Endothelial cell of umbilical vein (primary cell): ENCODE results near the gene IL33. TPM values are rescaled to one million over a fixed set of nuclear protein-coding genes. Genes with fewer than 3 reads are reported as not detected.

Experiments
- BruUV-seq: library from RNA; stranded (reverse); fragments of 400-500 nt; replicated peaks from 2 replicates; lab custom pipeline; 2021; lab: Mats Ljungman, UMichigan
- CTCF ChIA-PET: fragments of 300-600, 350-600 bp; sonication (Branson Sonifier 250); formaldehyde crosslinking; loops from one replicate; lab custom pipeline; 2021; ENCODE audit warnings: antibody characterized with exemption, inconsistent platforms; lab: Charles Lee
- POLR2A ChIA-PET: fragments of 300-600, 350-600 bp; sonication (Branson Sonifier 250); formaldehyde crosslinking; loops from one replicate; lab custom pipeline; 2021; ENCODE audit warnings: antibody characterized with exemption, inconsistent platforms; lab: Charles Lee
- DNase-seq: peaks from one replicate; pipeline ENCODE4 v3.0.0-alpha.2; 2011; ENCODE audit warnings: low read depth, low spot score
- FAIRE-seq: peaks from 2 replicates; lab custom pipeline; 2011; peaks lifted over from hg19 to GRCh38; lab: Jason Lieb, UNC
- H2AFZ ChIP-seq: 2 replicates; pipeline ENCODE4 v1.6.0; 2012; ENCODE audit warnings: low read depth, low read length, control low read depth, inconsistent platforms
- H3K27ac ChIP-seq: 2 replicates; pipeline ENCODE4 v1.5.1; 2011; ENCODE audit warnings: low read depth, mild to moderate bottlenecking, control low read depth, low read length, moderate library complexity; ENCODE audit not compliant: insufficient read depth
- H3K27me3 ChIP-seq, 2 experiments: 2 replicates each; pipeline versions ENCODE4 v1.6.0 to v1.6.1; 2011; ENCODE audit warnings: low read length in 2 of 2, mixed read lengths in 1 of 2; ENCODE audit not compliant: control insufficient read depth in 2 of 2, insufficient read depth in 2 of 2
- H3K36me3 ChIP-seq, 2 experiments: 2 replicates in 1 of 2; 3 replicates in 1 of 2; pipeline ENCODE4 v1.5.1; 2011; ENCODE audit warnings: low read length in 2 of 2, mild to moderate bottlenecking in 1 of 2, moderate library complexity in 1 of 2; ENCODE audit not compliant: control insufficient read depth in 2 of 2, insufficient read depth in 2 of 2; ENCODE audit errors: extremely low read depth in 1 of 2
- H3K4me1 ChIP-seq: 3 replicates; pipeline ENCODE4 v1.5.1; 2011; ENCODE audit warnings: mild to moderate bottlenecking, low read length; ENCODE audit not compliant: control insufficient read depth, insufficient read depth; ENCODE audit errors: extremely low read depth
- H3K4me2 ChIP-seq: 2 replicates; pipeline ENCODE4 v1.6.1; 2011; ENCODE audit warnings: low read length, control low read depth, mixed read lengths; ENCODE audit not compliant: insufficient read depth
- H3K4me3 ChIP-seq, 3 experiments: fragments of 200-600 bp in 1 of 3; sonication (generic), shearing (Covaris generic) in 1 of 3; replicated peaks in 1 of 3; 2 replicates each; pipeline ENCODE4 v1.5.1; 2011 to 2016; ENCODE audit warnings: control low read depth in 3 of 3, low read length in 3 of 3, mild to moderate bottlenecking in 2 of 3, inconsistent platforms in 1 of 3, low read depth in 1 of 3, moderate library complexity in 1 of 3; ENCODE audit not compliant: insufficient read depth in 1 of 3
- H3K79me2 ChIP-seq: 2 replicates; pipeline ENCODE4 v1.6.0; 2012; ENCODE audit warnings: low read length, inconsistent platforms; ENCODE audit not compliant: control insufficient read depth, insufficient read depth
- H3K9ac ChIP-seq: replicated peaks from 2 replicates; pipeline ENCODE3; 2011; ENCODE audit warnings: low read length, control low read depth; ENCODE audit not compliant: insufficient read depth; ENCODE audit errors: extremely low read depth
- H3K9me1 ChIP-seq: replicated peaks from 3 replicates; pipeline ENCODE4 v1.6.0; 2011; ENCODE audit warnings: mild to moderate bottlenecking, low read length; ENCODE audit not compliant: control insufficient read depth, insufficient read depth; ENCODE audit errors: extremely low read depth
- H3K9me3 ChIP-seq: replicated peaks from 2 replicates; pipeline ENCODE4 v1.5.1; 2012; ENCODE audit warnings: low read length, inconsistent platforms; ENCODE audit not compliant: control insufficient read depth, insufficient read depth
- H4K20me1 ChIP-seq: replicated peaks from 2 replicates; pipeline ENCODE3; 2011; ENCODE audit warnings: mild to moderate bottlenecking, low read length; ENCODE audit not compliant: control insufficient read depth, insufficient read depth; ENCODE audit errors: extremely low read depth
- CTCF ChIP-seq, 2 donors: IDR thresholded peaks; 1 replicate in 1 of 2; 2 replicates in 1 of 2; pipeline ENCODE4 v1.5.1; 2011; ENCODE audit warnings: low read length in 2 of 2, mild to moderate bottlenecking in 2 of 2, moderate library complexity in 2 of 2, control low read depth in 1 of 2, inconsistent platforms in 1 of 2, low read depth in 1 of 2; ENCODE audit not compliant: insufficient read depth in 1 of 2; ENCODE audit errors: extremely low read depth in 1 of 2
- EZH2 ChIP-seq: IDR thresholded peaks from 2 replicates; pipeline ENCODE4 v1.6.1; 2012; ENCODE audit warnings: borderline replicate concordance, low read depth, mild to moderate bottlenecking, moderate library complexity, low read length, inconsistent platforms; ENCODE audit not compliant: severe bottlenecking
- FOS ChIP-seq: IDR thresholded peaks from 2 replicates; pipeline ENCODE4 v1.6.1; 2011; ENCODE audit warnings: mild to moderate bottlenecking, low read length, moderate library complexity, borderline replicate concordance; ENCODE audit not compliant: insufficient read depth
- GATA2 ChIP-seq: IDR thresholded peaks from 2 replicates; pipeline ENCODE4 v1.7.0; 2011; ENCODE audit warnings: low read depth, mild to moderate bottlenecking, moderate library complexity, mixed read lengths, low read length; ENCODE audit not compliant: insufficient read length, insufficient read depth
- JUN ChIP-seq: IDR thresholded peaks from 2 replicates; pipeline ENCODE4 v1.6.1; 2011; ENCODE audit warnings: borderline replicate concordance, low read depth; ENCODE audit not compliant: insufficient read length, insufficient read depth
- MAX ChIP-seq: IDR thresholded peaks from 2 replicates; pipeline ENCODE4 v1.6.1; 2011; ENCODE audit not compliant: insufficient read depth, insufficient read length
- MYC ChIP-seq: IDR thresholded peaks from one replicate; pipeline ENCODE4 v1.6.1; 2011; ENCODE audit warnings: mild to moderate bottlenecking, low read depth, low read length
- POLR2A ChIP-seq: IDR thresholded peaks from 2 replicates; pipeline ENCODE4 v1.6.1; 2012; ENCODE audit warnings: low read depth, mild to moderate bottlenecking, control low read depth, low read length
- POLR2AphosphoS5 ChIP-seq: IDR thresholded peaks from 2 replicates; pipeline ENCODE4 v1.6.1; 2012; ENCODE audit warnings: low read depth, mild to moderate bottlenecking, control low read depth, low read length, moderate library complexity; ENCODE audit not compliant: insufficient read depth
- dilution Hi-C: fragments of 300-500 bp; cut with MboI; formaldehyde crosslinking; loops from one replicate; pipeline ENCODE4 v1.15.0; 2019; ENCODE audit warnings: low sequenced_read_pairs; ENCODE audit not compliant: extremely low pct_ligation_motif_present
- intact Hi-C: fragments of 100-400 bp; cut with micrococcal nuclease; formaldehyde crosslinking; loops from one replicate; pipeline ENCODE4 v1.10.0; 2022
- polyA plus RNA-seq, 4 experiments: library from polyadenylated mRNA; depleted of rRNA in 3 of 4; stranded (reverse) in 3 of 4; unstranded in 1 of 4; fragments of >200 nt; gene quantifications; 2 replicates each; pipeline versions ENCODE4 v1.2.1 to v1.2.3, GENCODE V29; 2011 to 2012; ENCODE audit warnings: missing spikeins in 1 of 4
- total RNA-seq: library from RNA; stranded (reverse); gene quantifications from 2 replicates; pipeline ENCODE4 v1.2.3, GENCODE V29; 2021

The IL33 gene
- total and polyA plus RNA-seq, 2 donors (not counting 3 experiments of a cell fraction or from before 2014, with no cell fraction given): 8.7 to 13.8 TPM

- ChIA-PET CTCF (interaction anchor here (0.8 to 5.3 kb wide), 4 partner anchors 10 to 141 kb away, joined by 3 to 198 read pairs (median 6); no protein-coding TSS in a partner anchor), POLR2A (interaction anchor here (0.5 kb wide), 1 partner anchor 198 kb away, joined by 3 read pairs; no protein-coding TSS in a partner anchor)
- H3K4me1 ChIP-seq: peaks cover 18% of the 10 kb centered on the region
- TF ChIP-seq POLR2A: no peak
- TF ChIP-seq CTCF (IDR thresholded peaks at IDR 0.05; ENCODE audit: extremely low read depth in 1 of 2, insufficient read depth in 1 of 2, low read depth in 1 of 2, low read length in 2 of 2): no peak
- no peak for TF ChIP-seq EZH2
- TF ChIP-seq MYC: no peak
- TF ChIP-seq MAX: no peak
- no peak for TF ChIP-seq FOS
- TF ChIP-seq GATA2: no peak
- no peak for TF ChIP-seq POLR2AphosphoS5
- no peak for TF ChIP-seq JUN
- DNase-seq: no peak
- H3K27ac ChIP-seq: no peak overlapping the region
- no peak overlapping the region for H3K4me3 ChIP-seq
- dilution Hi-C loops: no loop called here
- H3K9ac ChIP-seq: no peak overlapping the region
- H3K79me2 ChIP-seq: no peaks in the 10 kb centered on the region
- no peak overlapping the region for H2AFZ ChIP-seq
- no peak for FAIRE-seq
- H3K9me3 ChIP-seq: no peaks in the 10 kb centered on the region
- no peaks in the 10 kb centered on the region for H3K36me3 ChIP-seq
- no peak overlapping the region for H3K4me2 ChIP-seq
- H3K27me3 ChIP-seq: no peaks in the 10 kb centered on the region
- H4K20me1 ChIP-seq: no peaks in the 10 kb centered on the region
- intact Hi-C loops: loop anchor here (10.0 kb wide), 2 partner anchors 219 to 401 kb away; partner anchors contain the start of gene UHRF2
- no TSS peak for BruUV-seq
- no peaks in the 10 kb centered on the region for H3K9me1 ChIP-seq
Observed at GRCh38 chr9:6195714-6196360, 19.8 kb upstream of the IL33 start.
